Skeletal muscle tissue (tissue), 4 donors: ENCODE results near the gene HIVEP3. TPM values are rescaled to one million over a fixed set of nuclear protein-coding genes. Genes with fewer than 3 reads are reported as not detected.

ENCODE experiments used
- H3K27ac ChIP-seq: one replicate; pipeline ENCODE4 v1.7.0; 2013; ENCODE audit warnings: mild to moderate bottlenecking, low read depth, low read length, inconsistent platforms
- H3K27me3 ChIP-seq, 3 donors: one replicate each; pipeline ENCODE4 v1.7.0; 2013; ENCODE audit warnings: low read length in 3 of 3; ENCODE audit not compliant: control insufficient read depth in 3 of 3, insufficient read depth in 3 of 3
- H3K36me3 ChIP-seq, 3 donors: one replicate each; pipeline ENCODE4 v1.7.0; 2013; ENCODE audit warnings: low read length in 3 of 3; ENCODE audit not compliant: control insufficient read depth in 3 of 3, insufficient read depth in 3 of 3
- H3K4me1 ChIP-seq, 3 donors: one replicate each; pipeline ENCODE4 v1.7.0; 2013; ENCODE audit warnings: low read length in 3 of 3, mild to moderate bottlenecking in 3 of 3; ENCODE audit not compliant: control insufficient read depth in 3 of 3, insufficient read depth in 3 of 3
- H3K4me3 ChIP-seq, 3 donors: one replicate each; pipeline ENCODE4 v1.7.0; 2013; ENCODE audit warnings: low read length in 3 of 3
- H3K9ac ChIP-seq, 3 donors: one replicate each; pipeline ENCODE4 v1.7.0; 2013; ENCODE audit warnings: low read length in 3 of 3, mild to moderate bottlenecking in 3 of 3, moderate library complexity in 2 of 3, low read depth in 1 of 3
- H3K9me3 ChIP-seq, 3 donors: one replicate each; pipeline ENCODE4 v1.7.0; 2013; ENCODE audit warnings: low read length in 3 of 3; ENCODE audit not compliant: control insufficient read depth in 3 of 3
- total RNA-seq: library from RNA; depleted of rRNA; stranded (reverse); fragments of >200 nt; gene quantifications from one replicate; pipeline ENCODE4 v1.2.3, GENCODE V29; 2014
- donor health status: Osteomylitis.

HIVEP3 gene
- total RNA-seq, 1 donor from 2014 or later, result 0.52 TPM

DNA sequence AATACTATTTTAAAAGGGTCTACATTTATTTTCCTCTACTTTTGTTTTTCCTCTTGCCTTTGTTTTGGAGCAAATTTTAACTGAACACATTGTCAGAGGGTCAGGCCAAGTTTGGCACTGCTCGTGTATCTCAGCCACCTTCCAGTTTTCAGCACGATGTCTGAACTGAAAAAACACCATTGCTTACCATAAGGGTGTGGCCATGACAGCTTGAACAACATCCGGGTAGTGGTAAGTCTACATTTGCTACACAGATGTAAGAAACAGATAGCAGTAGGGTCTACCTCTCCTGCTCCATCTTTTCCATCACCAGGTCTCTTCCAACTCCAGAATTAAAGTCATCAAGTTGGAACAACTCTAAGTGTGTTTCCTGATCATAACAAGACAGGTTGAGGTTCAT lies 4.2 kb downstream of the HIVEP3 start:
- H3K27me3 ChIP-seq, result no peaks in the 10 kb centered on the region
- peaks cover 24 to 30% (median 26%) of the 10 kb centered on the region in 3 donors for H3K4me1 ChIP-seq
- no peak overlapping the region for H3K27ac ChIP-seq
- no peaks in the 10 kb centered on the region for H3K36me3 ChIP-seq
- no peak overlapping the region for H3K9ac ChIP-seq
- H3K4me3 ChIP-seq, result no peak overlapping the region
- H3K9me3 ChIP-seq, result no peaks in the 10 kb centered on the region

GRCh38 chr1:41913014-41913413 lies 5.7 kb downstream of the HIVEP3 start:
- Histone ChIP-seq H3K27me3 (no peaks in the 10 kb centered on the region), H3K4me1 (peaks cover 12 to 18% (median 18%) of the 10 kb centered on the region in 3 donors), H3K9ac (no peak overlapping the region), H3K36me3 (no peaks in the 10 kb centered on the region), H3K4me3 (no peak overlapping the region), H3K9me3 (no peaks in the 10 kb centered on the region), H3K27ac (no peak overlapping the region)

DNA sequence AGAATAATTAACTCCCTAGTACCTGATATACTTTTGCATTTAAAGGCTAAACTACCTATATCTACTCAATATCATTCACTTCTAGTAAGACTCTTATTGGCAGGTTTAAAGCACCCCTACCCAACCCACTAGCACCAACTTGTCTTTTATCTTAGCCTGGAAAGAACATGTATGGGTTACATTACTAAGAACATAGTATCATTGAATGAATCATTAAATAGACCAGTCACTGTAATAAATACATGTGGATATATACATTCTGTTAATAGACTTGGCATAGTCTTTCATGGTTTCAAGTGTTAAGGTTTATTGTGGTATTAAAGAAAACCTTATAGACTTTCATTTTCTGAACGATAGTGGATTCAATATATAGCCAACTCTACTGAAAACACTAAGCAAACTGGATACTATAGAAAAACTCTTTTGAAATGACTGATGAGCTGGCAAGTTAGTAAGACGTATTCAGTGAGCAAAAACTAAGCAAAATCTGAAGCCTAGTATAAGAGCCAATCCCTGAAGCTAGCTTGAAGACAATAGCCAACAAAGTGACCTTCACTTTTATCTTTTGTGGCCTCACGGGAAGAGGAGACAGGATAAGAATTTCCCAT lies 10.3 kb downstream of the HIVEP3 start:
- Histone ChIP-seq H3K9me3 (no peaks in the 10 kb centered on the region), H3K27me3 (no peaks in the 10 kb centered on the region), H3K9ac (no peak overlapping the region), H3K4me3 (no peak overlapping the region), H3K4me1 (no peaks in the 10 kb centered on the region), H3K27ac (no peak overlapping the region), H3K36me3 (no peaks in the 10 kb centered on the region)

- peaks cover 0 to 1% (median 0%) of the 10 kb centered on the region in 3 donors for H3K4me1 ChIP-seq
- no peaks in the 10 kb centered on the region for H3K36me3 ChIP-seq
- H3K27me3 ChIP-seq, result no peaks in the 10 kb centered on the region
- no peaks in the 10 kb centered on the region for H3K9me3 ChIP-seq
- no peak overlapping the region for H3K27ac ChIP-seq
- no peak overlapping the region for H3K9ac ChIP-seq
- no peak overlapping the region for H3K4me3 ChIP-seq
These were observed 11.3 kb downstream of the HIVEP3 start for GRCh38 chr1:41907446-41907845.

- no peak overlapping the region for H3K9ac ChIP-seq
- no peak overlapping the region for H3K27ac ChIP-seq
- H3K4me3 ChIP-seq, result no peak overlapping the region
- no peaks in the 10 kb centered on the region for H3K9me3 ChIP-seq
- H3K36me3 ChIP-seq, result no peaks in the 10 kb centered on the region
- H3K27me3 ChIP-seq, result no peaks in the 10 kb centered on the region
- H3K4me1 ChIP-seq, result peaks cover 0 to 4% (median under 1%) of the 10 kb centered on the region in 3 donors
These were observed 11.8 kb downstream of the HIVEP3 start for GRCh38 chr1:41906943-41907342.

DNA sequence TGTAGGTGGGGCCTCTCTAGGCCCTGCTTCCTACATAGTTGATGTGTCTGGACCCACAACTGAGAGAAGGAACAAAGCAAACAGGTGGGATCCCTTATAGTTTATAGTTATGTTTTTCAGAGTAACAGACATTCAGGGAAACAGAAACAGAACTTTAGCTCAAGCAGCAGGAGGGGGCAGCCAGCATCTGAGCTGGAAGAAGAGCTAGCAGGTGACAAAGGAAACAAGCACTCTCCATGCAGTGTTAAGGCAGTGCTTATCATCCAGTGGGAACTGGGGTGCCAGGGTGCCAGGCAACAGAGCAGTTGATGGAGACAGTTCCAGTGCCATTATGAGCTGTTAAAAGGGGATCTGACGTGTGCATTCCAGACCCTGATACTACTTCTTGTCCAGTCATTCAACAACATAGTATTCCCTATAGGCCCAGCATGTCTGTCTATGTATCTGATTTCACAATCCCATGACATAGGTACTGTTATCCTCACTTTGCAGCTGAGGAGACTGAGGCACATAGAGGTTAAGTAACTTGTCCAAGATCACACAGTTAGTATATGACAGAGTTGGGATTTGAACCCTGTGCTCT lies 13.5 kb downstream of the HIVEP3 start:
- Histone ChIP-seq H3K9me3 (no peaks in the 10 kb centered on the region), H3K27me3 (no peaks in the 10 kb centered on the region), H3K36me3 (no peaks in the 10 kb centered on the region), H3K4me3 (no peak overlapping the region), H3K9ac (no peak overlapping the region), H3K27ac (no peak overlapping the region), H3K4me1 (peaks cover 0 to 10% (median 4%) of the 10 kb centered on the region in 3 donors)

GRCh38 chr1:41902664-41903063 lies 16.1 kb downstream of the HIVEP3 start:
- no peak overlapping the region for H3K27ac ChIP-seq
- H3K4me3 ChIP-seq, result no peak overlapping the region
- no peaks in the 10 kb centered on the region for H3K9me3 ChIP-seq
- no peak overlapping the region for H3K9ac ChIP-seq
- H3K4me1 ChIP-seq, result peaks cover 4 to 10% (median 4%) of the 10 kb centered on the region in 3 donors
- H3K27me3 ChIP-seq, result no peaks in the 10 kb centered on the region
- no peaks in the 10 kb centered on the region for H3K36me3 ChIP-seq

- H3K27ac ChIP-seq, result no peak overlapping the region
- H3K9ac ChIP-seq, result no peak overlapping the region
- H3K4me3 ChIP-seq, result no peak overlapping the region
- H3K4me1 ChIP-seq, result peaks cover 4 to 10% (median 4%) of the 10 kb centered on the region in 3 donors
- no peaks in the 10 kb centered on the region for H3K9me3 ChIP-seq
- no peaks in the 10 kb centered on the region for H3K27me3 ChIP-seq
- no peaks in the 10 kb centered on the region for H3K36me3 ChIP-seq
These were observed 16.6 kb downstream of the HIVEP3 start for GRCh38 chr1:41902159-41902577.

DNA sequence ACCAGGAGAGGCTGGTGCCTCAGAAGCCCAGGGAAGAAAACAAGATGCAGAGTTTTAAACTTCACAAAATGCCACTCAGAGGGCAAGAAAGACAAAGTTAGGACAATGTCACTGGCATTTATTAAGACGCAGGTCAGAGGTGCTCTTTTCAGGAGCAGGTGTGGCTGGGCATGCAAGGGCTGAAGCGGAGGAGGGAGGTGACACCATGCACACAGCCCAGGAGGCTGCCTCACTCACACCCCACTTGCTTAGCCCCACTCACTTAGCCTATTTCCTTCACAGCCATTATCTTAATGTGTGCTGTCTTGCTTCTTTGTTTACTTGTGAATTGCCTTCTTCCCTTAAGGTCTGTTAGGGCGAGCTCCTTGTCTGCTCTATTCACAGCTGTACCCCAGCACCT lies 17.2 kb downstream of the HIVEP3 start:
- H3K27ac ChIP-seq, result no peak overlapping the region
- H3K27me3 ChIP-seq, result no peaks in the 10 kb centered on the region
- H3K9ac ChIP-seq, result no peak overlapping the region
- no peak overlapping the region for H3K4me3 ChIP-seq
- no peaks in the 10 kb centered on the region for H3K36me3 ChIP-seq
- peaks cover 4 to 10% (median 9%) of the 10 kb centered on the region in 3 donors for H3K4me1 ChIP-seq
- H3K9me3 ChIP-seq, result no peaks in the 10 kb centered on the region

DNA sequence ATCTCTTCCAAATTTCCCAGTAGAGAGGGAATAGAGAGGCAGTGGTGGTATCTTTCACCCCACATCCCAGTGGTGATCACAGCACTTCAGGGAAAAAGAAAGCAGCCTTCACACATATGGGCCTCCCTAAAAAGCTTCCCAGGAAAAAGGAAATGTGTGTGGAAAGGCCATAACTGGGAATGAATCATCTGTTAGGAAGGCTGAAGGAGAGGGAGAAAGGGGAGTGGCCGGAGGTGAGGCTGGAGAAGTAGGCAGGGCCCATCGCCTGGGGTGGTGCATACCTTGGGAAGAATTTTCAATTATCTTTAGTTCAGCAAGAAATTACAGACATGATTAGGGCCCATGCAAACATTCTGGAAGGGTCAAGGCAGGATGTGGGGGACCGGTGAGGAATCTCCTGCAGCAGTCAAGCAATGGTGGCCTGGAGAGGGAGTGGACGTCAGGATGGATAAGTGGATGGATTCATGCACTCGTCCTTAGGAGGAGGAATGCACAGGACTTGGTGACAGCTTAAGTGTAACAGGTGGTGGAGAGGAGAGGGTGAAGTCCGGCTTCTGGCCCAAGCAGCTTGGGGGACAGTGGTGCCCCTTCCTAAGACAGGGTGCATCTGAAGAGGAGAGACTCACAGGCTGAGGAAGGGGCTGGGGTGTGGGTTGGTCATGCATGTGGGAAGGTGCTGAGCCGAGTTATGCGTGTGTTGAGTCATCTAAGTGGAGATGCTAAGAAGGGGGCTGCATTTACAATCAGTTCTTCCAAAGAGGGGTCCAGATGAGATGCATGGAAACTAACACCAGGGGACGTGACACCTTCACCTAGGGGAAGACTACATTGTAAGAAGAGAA lies 17.9 kb downstream of the HIVEP3 start:
- Histone ChIP-seq H3K9ac (no peak overlapping the region), H3K4me1 (peaks cover 4 to 10% (median 9%) of the 10 kb centered on the region in 3 donors), H3K27ac (no peak overlapping the region)

More for the DNA sequence above, 17.9 kb downstream of the HIVEP3 start:
- Histone ChIP-seq H3K27me3 (no peaks in the 10 kb centered on the region), H3K36me3 (no peaks in the 10 kb centered on the region), H3K9me3 (no peaks in the 10 kb centered on the region), H3K4me3 (no peak overlapping the region)
